Endothelial cell of umbilical vein (primary cell): ENCODE data around the gene ROBO2. TPM values are rescaled to one million over a fixed set of nuclear protein-coding genes. Genes with fewer than 3 reads are reported as not detected.

Source experiments
- BruUV-seq: library from RNA; stranded (reverse); fragments of 400-500 nt; replicated peaks from 2 replicates; lab custom pipeline; 2021; lab: Mats Ljungman, UMichigan
- CTCF ChIA-PET: fragments of 300-600, 350-600 bp; sonication (Branson Sonifier 250); formaldehyde crosslinking; loops from one replicate; lab custom pipeline; 2021; ENCODE audit warnings: antibody characterized with exemption, inconsistent platforms; lab: Charles Lee
- POLR2A ChIA-PET: fragments of 300-600, 350-600 bp; sonication (Branson Sonifier 250); formaldehyde crosslinking; loops from one replicate; lab custom pipeline; 2021; ENCODE audit warnings: antibody characterized with exemption, inconsistent platforms; lab: Charles Lee
- DNase-seq: peaks from one replicate; pipeline ENCODE4 v3.0.0-alpha.2; 2011; ENCODE audit warnings: low read depth, low spot score
- FAIRE-seq: peaks from 2 replicates; lab custom pipeline; 2011; peaks lifted over from hg19 to GRCh38; lab: Jason Lieb, UNC
- H2AFZ ChIP-seq: 2 replicates; pipeline ENCODE4 v1.6.0; 2012; ENCODE audit warnings: low read depth, low read length, control low read depth, inconsistent platforms
- H3K27ac ChIP-seq: 2 replicates; pipeline ENCODE4 v1.5.1; 2011; ENCODE audit warnings: low read depth, mild to moderate bottlenecking, control low read depth, low read length, moderate library complexity; ENCODE audit not compliant: insufficient read depth
- H3K27me3 ChIP-seq, 2 experiments: 2 replicates each; pipeline versions ENCODE4 v1.6.0 to v1.6.1; 2011; ENCODE audit warnings: low read length in 2 of 2, mixed read lengths in 1 of 2; ENCODE audit not compliant: control insufficient read depth in 2 of 2, insufficient read depth in 2 of 2
- H3K36me3 ChIP-seq, 2 experiments: 2 replicates in 1 of 2; 3 replicates in 1 of 2; pipeline ENCODE4 v1.5.1; 2011; ENCODE audit warnings: low read length in 2 of 2, mild to moderate bottlenecking in 1 of 2, moderate library complexity in 1 of 2; ENCODE audit not compliant: control insufficient read depth in 2 of 2, insufficient read depth in 2 of 2; ENCODE audit errors: extremely low read depth in 1 of 2
- H3K4me1 ChIP-seq: 3 replicates; pipeline ENCODE4 v1.5.1; 2011; ENCODE audit warnings: mild to moderate bottlenecking, low read length; ENCODE audit not compliant: control insufficient read depth, insufficient read depth; ENCODE audit errors: extremely low read depth
- H3K4me2 ChIP-seq: 2 replicates; pipeline ENCODE4 v1.6.1; 2011; ENCODE audit warnings: low read length, control low read depth, mixed read lengths; ENCODE audit not compliant: insufficient read depth
- H3K4me3 ChIP-seq, 3 experiments: fragments of 200-600 bp in 1 of 3; sonication (generic), shearing (Covaris generic) in 1 of 3; replicated peaks in 1 of 3; 2 replicates each; pipeline ENCODE4 v1.5.1; 2011 to 2016; ENCODE audit warnings: control low read depth in 3 of 3, low read length in 3 of 3, mild to moderate bottlenecking in 2 of 3, inconsistent platforms in 1 of 3, low read depth in 1 of 3, moderate library complexity in 1 of 3; ENCODE audit not compliant: insufficient read depth in 1 of 3
- H3K79me2 ChIP-seq: 2 replicates; pipeline ENCODE4 v1.6.0; 2012; ENCODE audit warnings: low read length, inconsistent platforms; ENCODE audit not compliant: control insufficient read depth, insufficient read depth
- H3K9ac ChIP-seq: replicated peaks from 2 replicates; pipeline ENCODE3; 2011; ENCODE audit warnings: low read length, control low read depth; ENCODE audit not compliant: insufficient read depth; ENCODE audit errors: extremely low read depth
- H3K9me1 ChIP-seq: replicated peaks from 3 replicates; pipeline ENCODE4 v1.6.0; 2011; ENCODE audit warnings: mild to moderate bottlenecking, low read length; ENCODE audit not compliant: control insufficient read depth, insufficient read depth; ENCODE audit errors: extremely low read depth
- H3K9me3 ChIP-seq: replicated peaks from 2 replicates; pipeline ENCODE4 v1.5.1; 2012; ENCODE audit warnings: low read length, inconsistent platforms; ENCODE audit not compliant: control insufficient read depth, insufficient read depth
- H4K20me1 ChIP-seq: replicated peaks from 2 replicates; pipeline ENCODE3; 2011; ENCODE audit warnings: mild to moderate bottlenecking, low read length; ENCODE audit not compliant: control insufficient read depth, insufficient read depth; ENCODE audit errors: extremely low read depth
- EZH2 ChIP-seq: IDR thresholded peaks from 2 replicates; pipeline ENCODE4 v1.6.1; 2012; ENCODE audit warnings: borderline replicate concordance, low read depth, mild to moderate bottlenecking, moderate library complexity, low read length, inconsistent platforms; ENCODE audit not compliant: severe bottlenecking
- FOS ChIP-seq: IDR thresholded peaks from 2 replicates; pipeline ENCODE4 v1.6.1; 2011; ENCODE audit warnings: mild to moderate bottlenecking, low read length, moderate library complexity, borderline replicate concordance; ENCODE audit not compliant: insufficient read depth
- GATA2 ChIP-seq: IDR thresholded peaks from 2 replicates; pipeline ENCODE4 v1.7.0; 2011; ENCODE audit warnings: low read depth, mild to moderate bottlenecking, moderate library complexity, mixed read lengths, low read length; ENCODE audit not compliant: insufficient read length, insufficient read depth
- MYC ChIP-seq: IDR thresholded peaks from one replicate; pipeline ENCODE4 v1.6.1; 2011; ENCODE audit warnings: mild to moderate bottlenecking, low read depth, low read length
- POLR2A ChIP-seq: IDR thresholded peaks from 2 replicates; pipeline ENCODE4 v1.6.1; 2012; ENCODE audit warnings: low read depth, mild to moderate bottlenecking, control low read depth, low read length
- POLR2AphosphoS5 ChIP-seq: IDR thresholded peaks from 2 replicates; pipeline ENCODE4 v1.6.1; 2012; ENCODE audit warnings: low read depth, mild to moderate bottlenecking, control low read depth, low read length, moderate library complexity; ENCODE audit not compliant: insufficient read depth
- dilution Hi-C: fragments of 300-500 bp; cut with MboI; formaldehyde crosslinking; loops from one replicate; pipeline ENCODE4 v1.15.0; 2019; ENCODE audit warnings: low sequenced_read_pairs; ENCODE audit not compliant: extremely low pct_ligation_motif_present
- intact Hi-C: fragments of 100-400 bp; cut with micrococcal nuclease; formaldehyde crosslinking; loops from one replicate; pipeline ENCODE4 v1.10.0; 2022
- polyA plus RNA-seq, 4 experiments: library from polyadenylated mRNA; depleted of rRNA in 3 of 4; stranded (reverse) in 3 of 4; unstranded in 1 of 4; fragments of >200 nt; gene quantifications; 2 replicates each; pipeline versions ENCODE4 v1.2.1 to v1.2.3, GENCODE V29; 2011 to 2012; ENCODE audit warnings: missing spikeins in 1 of 4
- total RNA-seq: library from RNA; stranded (reverse); gene quantifications from 2 replicates; pipeline ENCODE4 v1.2.3, GENCODE V29; 2021
- TF ChIP-seq, protein P1 (sequence below), 2 donors: IDR thresholded peaks; 1 replicate in 1 of 2; 2 replicates in 1 of 2; pipeline ENCODE4 v1.5.1; 2011; ENCODE audit warnings: low read length in 2 of 2, mild to moderate bottlenecking in 2 of 2, moderate library complexity in 2 of 2, control low read depth in 1 of 2, inconsistent platforms in 1 of 2, low read depth in 1 of 2; ENCODE audit not compliant: insufficient read depth in 1 of 2; ENCODE audit errors: extremely low read depth in 1 of 2
- TF ChIP-seq, protein P2 (sequence below): IDR thresholded peaks from 2 replicates; pipeline ENCODE4 v1.6.1; 2011; ENCODE audit not compliant: insufficient read depth, insufficient read length

The ROBO2 gene
- total and polyA plus RNA-seq, 2 donors (not counting 3 experiments of a cell fraction or from before 2014, with no cell fraction given): not detected

DNA sequence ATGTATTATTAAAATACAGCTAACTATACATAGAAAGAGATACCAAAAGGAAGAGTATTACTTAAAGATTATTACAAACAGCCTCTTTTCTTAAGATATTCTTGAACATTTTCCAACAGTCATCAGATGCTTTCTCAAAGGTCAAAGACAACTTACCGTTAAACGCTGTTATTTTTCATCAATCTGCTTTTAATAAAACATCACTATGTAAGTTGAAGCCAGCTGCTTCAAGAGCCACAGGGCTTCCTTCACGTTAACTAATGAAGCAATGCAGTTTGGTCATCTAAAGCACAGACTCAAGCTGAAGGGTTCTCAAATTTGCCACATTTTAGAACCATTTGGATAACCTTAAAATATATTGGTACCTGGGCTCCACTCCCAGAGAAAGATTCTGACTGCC, 578.8 kb downstream of the ROBO2 start:
- Histone ChIP-seq H3K4me2 (no peak overlapping the region), H3K9ac (no peak overlapping the region), H3K79me2 (no peaks in the 10 kb centered on the region), H3K4me1 (no peaks in the 10 kb centered on the region), H2AFZ (no peak overlapping the region), H4K20me1 (no peaks in the 10 kb centered on the region), H3K4me3 (no peak overlapping the region), H3K36me3 (no peaks in the 10 kb centered on the region), H3K27me3 (no peaks in the 10 kb centered on the region), H3K9me3 (no peaks in the 10 kb centered on the region), H3K9me1 (no peaks in the 10 kb centered on the region), H3K27ac (no peak overlapping the region)
- TF ChIP-seq EZH2: no peak
- TF ChIP-seq FOS: no peak
- no peak for TF ChIP-seq POLR2A
- no peak for TF ChIP-seq GATA2
- TF ChIP-seq, protein P1, sequence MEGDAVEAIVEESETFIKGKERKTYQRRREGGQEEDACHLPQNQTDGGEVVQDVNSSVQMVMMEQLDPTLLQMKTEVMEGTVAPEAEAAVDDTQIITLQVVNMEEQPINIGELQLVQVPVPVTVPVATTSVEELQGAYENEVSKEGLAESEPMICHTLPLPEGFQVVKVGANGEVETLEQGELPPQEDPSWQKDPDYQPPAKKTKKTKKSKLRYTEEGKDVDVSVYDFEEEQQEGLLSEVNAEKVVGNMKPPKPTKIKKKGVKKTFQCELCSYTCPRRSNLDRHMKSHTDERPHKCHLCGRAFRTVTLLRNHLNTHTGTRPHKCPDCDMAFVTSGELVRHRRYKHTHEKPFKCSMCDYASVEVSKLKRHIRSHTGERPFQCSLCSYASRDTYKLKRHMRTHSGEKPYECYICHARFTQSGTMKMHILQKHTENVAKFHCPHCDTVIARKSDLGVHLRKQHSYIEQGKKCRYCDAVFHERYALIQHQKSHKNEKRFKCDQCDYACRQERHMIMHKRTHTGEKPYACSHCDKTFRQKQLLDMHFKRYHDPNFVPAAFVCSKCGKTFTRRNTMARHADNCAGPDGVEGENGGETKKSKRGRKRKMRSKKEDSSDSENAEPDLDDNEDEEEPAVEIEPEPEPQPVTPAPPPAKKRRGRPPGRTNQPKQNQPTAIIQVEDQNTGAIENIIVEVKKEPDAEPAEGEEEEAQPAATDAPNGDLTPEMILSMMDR (IDR thresholded peaks at IDR 0.05; ENCODE audit: extremely low read depth in 1 of 2, insufficient read depth in 1 of 2, low read depth in 1 of 2, low read length in 2 of 2): no peak
- TF ChIP-seq POLR2AphosphoS5: no peak
- TF ChIP-seq, protein P2, sequence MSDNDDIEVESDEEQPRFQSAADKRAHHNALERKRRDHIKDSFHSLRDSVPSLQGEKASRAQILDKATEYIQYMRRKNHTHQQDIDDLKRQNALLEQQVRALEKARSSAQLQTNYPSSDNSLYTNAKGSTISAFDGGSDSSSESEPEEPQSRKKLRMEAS: no peak
- no peak for TF ChIP-seq MYC
- intact Hi-C loops (no loop called here), dilution Hi-C loops (no loop called here)
- POLR2A ChIA-PET: no interaction called here
- BruUV-seq: no TSS peak
- CTCF ChIA-PET: interaction anchor here (1.2 to 1.7 kb wide), 2 partner anchors 12 to 15 kb away, joined by 4 read pairs; no protein-coding TSS in a partner anchor
- no peak for FAIRE-seq
- DNase-seq: no peak
